Esophagus squamous epithelium (tissue), 4 donors: ENCODE measurements around the gene LAG3.

Experiments used
- CTCF ChIP-seq, 6 experiments: fragments of 450-650 bp in 4 of 6; fragments of 200-600 bp in 2 of 6; sonication (generic) in 2 of 6; IDR thresholded peaks; one replicate each; pipeline ENCODE4 v1.5.1; 2016 to 2019; ENCODE audit warnings: antibody characterized with exemption in 6 of 6, mild to moderate bottlenecking in 4 of 6, moderate library complexity in 4 of 6
- POLR2A ChIP-seq, 4 donors: fragments of 450-650 bp; IDR thresholded peaks; one replicate each; pipeline ENCODE4 v1.6.1; 2017; ENCODE audit warnings: antibody characterized with exemption in 4 of 4, mild to moderate bottlenecking in 4 of 4, moderate library complexity in 3 of 4

- TF ChIP-seq POLR2A (IDR thresholded peaks at IDR 0.05) = no peak
- no peak for TF ChIP-seq CTCF (IDR thresholded peaks at IDR 0.05)
These were observed 13.7 kb upstream of the LAG3 start for GRCh38 chr12:6758506-6759095.
